CD8-positive, alpha-beta memory T cell (primary cell): ENCODE data around the gene ZNF658. TPM values are rescaled to one million over a fixed set of nuclear protein-coding genes. Genes with fewer than 3 reads are reported as not detected.
"Not testable (repeated sequence)": the region's sequence is repeated elsewhere in the genome, so short reads cannot be mapped to it uniquely, and the experiment has no call there.

ENCODE experiments used
- CTCF ChIA-PET: fragments of 350-600 bp; sonication (Branson Sonifier 250); formaldehyde crosslinking; loops from one replicate; lab custom pipeline; 2021; ENCODE audit warnings: antibody characterized with exemption; lab: Charles Lee
- POLR2A ChIA-PET: fragments of 350-600 bp; sonication (Branson Sonifier 250); formaldehyde crosslinking; loops from one replicate; lab custom pipeline; 2021; ENCODE audit warnings: antibody characterized with exemption; lab: Charles Lee
- DNase-seq, 5 donors: peaks; one replicate each; pipeline versions ENCODE4 v3.0.0 to v3.0.0-alpha.2; 2020 to 2022; ENCODE audit warnings: mixed read lengths in 1 of 5
- H3K27ac ChIP-seq: one replicate; pipeline ENCODE4 v1.7.0; 2013; ENCODE audit warnings: low read depth, mild to moderate bottlenecking, low read length, moderate library complexity
- H3K27me3 ChIP-seq: 2 replicates; pipeline ENCODE4 v1.7.0; 2013; ENCODE audit warnings: low read length, mild to moderate bottlenecking; ENCODE audit not compliant: insufficient read depth, poor library complexity, severe bottlenecking
- H3K36me3 ChIP-seq: 2 replicates; pipeline ENCODE4 v1.7.0; 2013; ENCODE audit warnings: mild to moderate bottlenecking, low read length, moderate library complexity; ENCODE audit not compliant: insufficient read depth
- H3K4me1 ChIP-seq: 2 replicates; pipeline ENCODE4 v1.7.0; 2013; ENCODE audit warnings: mild to moderate bottlenecking, low read length, moderate library complexity; ENCODE audit not compliant: insufficient read depth
- H3K4me3 ChIP-seq: 2 replicates; pipeline ENCODE4 v1.7.0; 2013; ENCODE audit warnings: mild to moderate bottlenecking, low read length
- H3K9me3 ChIP-seq: 2 replicates; pipeline ENCODE4 v1.7.0; 2013; ENCODE audit warnings: mild to moderate bottlenecking, low read length
- H3K27ac Mint-ChIP-seq, 8 donors: one replicate each; pipeline ENCODE4 v1.8.0; 2020 to 2021; ENCODE audit warnings: mixed read lengths in 8 of 8, mild to moderate bottlenecking in 6 of 8, inconsistent platforms in 3 of 8, moderate library complexity in 3 of 8
- H3K27me3 Mint-ChIP-seq, 2 donors: one replicate each; pipeline ENCODE4 v1.8.0; 2020 to 2021; ENCODE audit warnings: mixed read lengths in 2 of 2, mild to moderate bottlenecking in 1 of 2, moderate library complexity in 1 of 2
- H3K36me3 Mint-ChIP-seq, 3 donors: one replicate each; pipeline ENCODE4 v1.8.0; 2020 to 2021; ENCODE audit warnings: mixed read lengths in 3 of 3, inconsistent platforms in 1 of 3, mild to moderate bottlenecking in 1 of 3
- H3K4me1 Mint-ChIP-seq, 3 donors: one replicate each; pipeline ENCODE4 v1.8.0; 2020 to 2021; ENCODE audit warnings: mixed read lengths in 3 of 3, inconsistent platforms in 1 of 3, mild to moderate bottlenecking in 1 of 3
- H3K4me3 Mint-ChIP-seq, 7 donors: one replicate each; pipeline ENCODE4 v1.8.0; 2020 to 2021; ENCODE audit warnings: mixed read lengths in 7 of 7, mild to moderate bottlenecking in 6 of 7, moderate library complexity in 4 of 7, inconsistent platforms in 2 of 7
- H3K9me3 Mint-ChIP-seq, 5 donors: one replicate each; pipeline ENCODE4 v1.8.0; 2020 to 2022; ENCODE audit warnings: mixed read lengths in 5 of 5, mild to moderate bottlenecking in 3 of 5, moderate library complexity in 2 of 5, inconsistent platforms in 1 of 5
- polyA plus RNA-seq: library from polyadenylated mRNA; unstranded; fragments of 300-500 nt; fragmentation: Illumina TruSeq; gene quantifications from one replicate; pipeline ENCODE4 v1.2.3, GENCODE V29; 2021
- total RNA-seq, 2 experiments: library from RNA; stranded (reverse); gene quantifications; one replicate each; pipeline ENCODE4 v1.2.3, GENCODE V29; 2021

Gene ZNF658
- 1 to 10 TPM; 3.1 to 3.8 TPM for total RNA-seq
- polyA plus RNA-seq: 1.1 TPM

DNA sequence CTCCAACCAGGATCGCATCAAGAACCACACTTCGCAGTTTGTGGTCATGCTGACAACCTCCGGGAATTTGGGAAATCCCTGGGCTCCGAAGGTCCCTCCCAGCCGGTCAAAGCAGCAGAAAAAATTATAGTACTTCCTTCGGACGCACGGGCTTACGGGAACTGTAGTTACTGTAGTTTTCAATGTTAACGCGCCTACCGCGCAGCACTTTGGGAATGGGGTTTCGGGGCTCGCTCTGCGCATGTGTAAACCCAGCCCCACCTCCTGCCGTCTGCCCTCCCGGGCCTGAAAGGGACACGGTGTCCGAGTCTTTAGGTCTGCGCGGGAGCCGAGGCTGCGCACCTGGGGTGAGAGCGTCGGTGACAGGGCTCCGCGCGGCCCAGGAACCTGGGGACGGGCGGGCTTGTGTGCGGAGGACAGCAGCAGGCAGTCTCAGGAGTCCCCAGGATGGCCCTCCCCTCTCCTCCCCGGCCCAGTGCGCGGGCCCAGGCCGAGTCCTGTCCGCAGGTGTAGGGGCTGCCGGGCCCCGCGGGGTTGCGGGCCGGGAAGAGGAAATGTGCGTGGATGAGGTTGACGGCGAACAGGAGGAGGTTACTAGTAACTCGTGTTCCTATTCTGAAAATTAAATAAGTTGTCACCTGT, at the start of gene ZNF658:
ZNF658 (plus strand) TSS at position 236 of the 642 bp plus-strand sequence. CDS start 2,837 bp downstream, outside the sequence.
- peaks cover 11 to 20% (median 17%) of the 10 kb centered on the region in 3 donors for H3K4me1 Mint-ChIP-seq

DNA sequence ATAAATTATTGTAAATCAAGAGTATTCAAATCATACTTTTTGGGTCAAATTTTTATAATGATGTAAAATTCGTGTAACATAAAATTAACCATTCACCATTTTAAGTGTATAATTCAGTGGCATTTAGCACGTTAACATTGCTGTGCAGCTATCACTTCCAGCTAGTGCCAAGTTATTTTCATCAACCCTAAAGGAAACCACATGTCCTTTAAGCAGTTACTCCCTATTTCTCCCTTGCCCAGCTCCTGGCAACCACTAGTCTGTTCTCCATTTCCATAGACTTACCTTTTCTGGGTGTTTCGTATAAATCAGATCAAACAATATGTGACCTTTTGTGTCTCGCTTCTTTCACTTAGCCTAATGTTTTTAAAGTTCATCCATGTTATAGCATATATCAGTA, 38.8 kb upstream of the ZNF658 start:
- H3K4me1 ChIP-seq, H3K27ac ChIP-seq, DNase-seq, H3K36me3 ChIP-seq, H3K27me3 ChIP-seq, H3K9me3 Mint-ChIP-seq, H3K4me3 ChIP-seq, POLR2A ChIA-PET, CTCF ChIA-PET, H3K36me3 Mint-ChIP-seq, H3K4me3 Mint-ChIP-seq, H3K27me3 Mint-ChIP-seq, H3K9me3 ChIP-seq, H3K27ac Mint-ChIP-seq, H3K4me1 Mint-ChIP-seq: not testable (repeated sequence)

More for the DNA sequence above, at the start of gene ZNF658:
- Mint-ChIP-seq H3K4me3 (peak within 1 kb of the TSS; percentile 94 to 98 (median 97)), H3K27ac (peak within 1 kb of the TSS in 7 of 8 donors; percentile 31 to 95 (median 91))
- H3K27ac ChIP-seq, H3K27me3 ChIP-seq, H3K36me3 Mint-ChIP-seq, H3K36me3 ChIP-seq, H3K9me3 ChIP-seq, H3K27me3 Mint-ChIP-seq, H3K4me1 ChIP-seq, POLR2A ChIA-PET, H3K9me3 Mint-ChIP-seq, CTCF ChIA-PET: not testable (repeated sequence)
- H3K4me3 ChIP-seq: peak within 1 kb of the TSS; percentile 28
- peak; percentile 17 to 74 (median 57) for DNase-seq

DNA sequence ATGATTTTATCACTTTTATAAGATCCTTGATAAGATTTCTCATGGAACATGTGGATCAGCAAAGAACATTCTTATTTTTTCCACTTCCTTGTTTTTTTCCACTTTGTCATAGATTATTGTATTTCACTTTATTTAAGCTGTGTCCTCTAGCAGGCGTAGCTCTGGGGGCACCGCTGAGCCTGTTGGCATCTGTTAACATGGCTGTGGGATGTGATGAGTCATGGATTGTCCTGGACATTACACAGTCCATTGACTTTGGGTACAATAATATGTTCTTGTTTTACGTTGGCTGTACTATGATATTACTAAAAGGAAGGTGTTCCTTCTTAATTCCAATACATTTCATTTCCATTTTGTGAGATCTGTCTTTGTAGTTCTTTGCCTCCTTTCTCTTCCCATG, 31.9 kb upstream of the ZNF658 start:
- H3K36me3 Mint-ChIP-seq, H3K9me3 Mint-ChIP-seq, CTCF ChIA-PET, POLR2A ChIA-PET, H3K9me3 ChIP-seq, DNase-seq, H3K36me3 ChIP-seq, H3K4me3 ChIP-seq, H3K27me3 Mint-ChIP-seq, H3K4me3 Mint-ChIP-seq, H3K27ac ChIP-seq, H3K27ac Mint-ChIP-seq, H3K4me1 ChIP-seq, H3K4me1 Mint-ChIP-seq, H3K27me3 ChIP-seq: not testable (repeated sequence)

DNA sequence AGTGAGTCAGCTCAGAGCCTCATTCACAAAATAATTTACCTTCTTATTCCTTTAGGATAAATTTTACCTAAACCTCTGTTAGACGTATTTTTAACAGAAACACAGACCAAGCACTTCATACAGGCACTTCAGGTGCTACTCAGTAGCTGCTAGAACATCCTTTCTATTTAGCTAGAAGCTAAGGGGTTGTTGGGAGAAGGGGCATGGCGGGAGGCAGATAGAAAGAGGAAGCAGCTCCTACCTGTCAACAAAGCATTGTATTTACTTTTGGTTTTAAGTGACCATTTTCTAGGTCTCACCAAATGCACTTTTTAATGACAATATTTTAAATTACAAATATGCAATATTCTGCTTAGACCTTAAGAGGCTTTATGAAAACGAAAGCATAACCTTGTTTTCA, 19.9 kb upstream of the ZNF658 start:
- H3K4me3 ChIP-seq, H3K4me1 ChIP-seq, H3K9me3 ChIP-seq, H3K9me3 Mint-ChIP-seq, H3K4me1 Mint-ChIP-seq, H3K27ac Mint-ChIP-seq, H3K27me3 ChIP-seq, H3K27me3 Mint-ChIP-seq, POLR2A ChIA-PET, H3K27ac ChIP-seq, H3K36me3 ChIP-seq, DNase-seq, H3K4me3 Mint-ChIP-seq, CTCF ChIA-PET, H3K36me3 Mint-ChIP-seq: not testable (repeated sequence)

DNA sequence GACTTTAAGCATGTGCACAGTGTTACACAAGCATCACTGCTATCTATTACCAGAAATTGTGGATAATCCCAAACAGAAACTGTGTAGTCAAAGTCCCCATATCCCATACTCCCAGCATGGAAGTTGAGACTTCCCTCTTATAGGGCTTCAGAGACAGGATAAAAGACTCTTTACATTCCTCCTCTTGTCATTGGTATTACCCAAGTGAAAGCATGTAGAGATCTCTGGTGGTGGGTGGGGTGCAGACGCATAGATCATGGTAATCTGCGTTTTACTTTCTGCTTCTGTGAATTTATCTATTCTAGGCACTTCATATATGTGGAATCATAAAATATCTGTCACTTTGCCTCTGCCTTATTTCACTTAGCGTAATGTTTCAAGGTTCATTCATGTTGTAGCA, 18.7 kb upstream of the ZNF658 start:
- H3K27me3 ChIP-seq, H3K4me3 Mint-ChIP-seq: not testable (repeated sequence)

DNA sequence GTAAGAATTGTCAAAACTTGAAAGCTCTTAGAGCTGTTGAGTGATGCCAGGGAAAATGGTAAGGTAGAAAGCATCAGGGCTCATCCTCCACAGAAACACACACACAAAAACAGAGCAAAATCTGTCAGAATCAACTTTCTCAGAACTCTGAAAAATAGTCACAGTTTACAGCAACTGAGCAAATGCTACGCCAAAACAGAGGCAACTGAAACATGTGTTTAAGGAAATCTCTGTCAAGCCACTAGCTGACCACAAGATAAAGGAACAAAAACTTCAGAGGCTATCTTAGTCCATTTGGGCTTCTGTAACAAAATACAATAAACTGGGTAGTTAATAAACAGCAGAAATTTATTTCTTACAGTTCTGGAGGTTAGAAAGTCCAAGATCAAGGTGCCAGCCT, 10.2 kb upstream of the ZNF658 start:
- H3K27me3 Mint-ChIP-seq, CTCF ChIA-PET, H3K27me3 ChIP-seq, POLR2A ChIA-PET, H3K36me3 ChIP-seq, H3K36me3 Mint-ChIP-seq, H3K27ac Mint-ChIP-seq, H3K4me1 ChIP-seq, DNase-seq, H3K4me3 ChIP-seq, H3K4me3 Mint-ChIP-seq, H3K27ac ChIP-seq, H3K9me3 ChIP-seq, H3K4me1 Mint-ChIP-seq, H3K9me3 Mint-ChIP-seq: not testable (repeated sequence)

More for the DNA sequence above, 18.7 kb upstream of the ZNF658 start:
- H3K4me1 Mint-ChIP-seq, H3K4me1 ChIP-seq, H3K27me3 Mint-ChIP-seq, H3K36me3 Mint-ChIP-seq, H3K9me3 ChIP-seq, H3K9me3 Mint-ChIP-seq, H3K36me3 ChIP-seq, CTCF ChIA-PET, POLR2A ChIA-PET, DNase-seq, H3K27ac Mint-ChIP-seq, H3K4me3 ChIP-seq, H3K27ac ChIP-seq: not testable (repeated sequence)

DNA sequence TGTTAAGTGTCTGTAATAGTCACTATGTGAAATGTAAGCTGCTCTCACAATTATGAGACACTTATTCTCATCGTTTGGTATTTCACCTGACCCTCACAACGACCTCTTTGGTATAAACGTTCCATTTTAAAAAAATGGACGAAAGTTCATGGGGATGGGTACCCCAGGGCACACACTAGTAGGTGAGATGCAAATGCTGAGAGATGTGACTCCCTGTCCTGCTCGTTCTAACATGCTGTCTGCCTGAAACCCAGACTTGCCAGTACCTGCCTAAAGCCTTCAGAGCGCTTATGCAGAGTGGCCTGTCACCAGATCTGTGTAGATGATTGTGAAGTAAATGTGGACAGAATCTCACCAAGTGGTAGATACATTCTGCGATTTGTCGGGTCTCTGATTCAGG, 616 bp downstream of the ZNF658 start:
- POLR2A ChIA-PET, H3K27ac ChIP-seq, H3K36me3 ChIP-seq, H3K4me1 ChIP-seq, H3K4me3 ChIP-seq, DNase-seq, H3K27me3 Mint-ChIP-seq, H3K36me3 Mint-ChIP-seq, CTCF ChIA-PET, H3K27me3 ChIP-seq, H3K9me3 Mint-ChIP-seq, H3K9me3 ChIP-seq: not testable (repeated sequence)
- H3K27ac Mint-ChIP-seq: peak overlapping the region in 3 of 8 donors; percentile 52 to 95 (median 61)
- peaks cover 11 to 20% (median 17%) of the 10 kb centered on the region in 3 donors for H3K4me1 Mint-ChIP-seq
- peak overlapping the region; percentile 94 to 98 (median 97) for H3K4me3 Mint-ChIP-seq

DNA sequence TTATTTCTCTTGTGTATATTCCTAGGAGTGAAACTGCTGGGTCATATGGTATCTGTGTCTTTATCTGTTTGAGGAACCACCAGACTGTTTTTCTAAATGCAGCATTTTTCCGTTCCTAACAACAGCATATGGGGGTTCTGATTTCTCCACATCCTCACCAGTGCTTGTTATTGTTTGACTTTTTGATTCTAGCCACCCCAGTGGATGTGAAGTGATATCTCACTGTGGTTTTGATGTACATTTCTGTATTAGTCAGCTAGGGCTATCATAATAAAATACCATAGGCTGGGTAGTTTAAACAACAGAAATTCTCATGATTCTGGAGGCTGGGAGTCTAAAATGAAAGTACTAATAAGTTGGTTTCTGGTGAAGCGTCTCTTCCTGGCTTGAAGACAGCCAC, 9.0 kb downstream of the ZNF658 start:
- H3K9me3 Mint-ChIP-seq, H3K9me3 ChIP-seq, POLR2A ChIA-PET, H3K27ac ChIP-seq, H3K27me3 ChIP-seq, H3K27ac Mint-ChIP-seq, DNase-seq, H3K4me1 Mint-ChIP-seq, H3K4me3 Mint-ChIP-seq, H3K27me3 Mint-ChIP-seq, CTCF ChIA-PET, H3K4me1 ChIP-seq, H3K4me3 ChIP-seq, H3K36me3 ChIP-seq: not testable (repeated sequence)
- peaks cover 0 to 11% (median 2%) of the 10 kb centered on the region in 3 donors for H3K36me3 Mint-ChIP-seq

DNA sequence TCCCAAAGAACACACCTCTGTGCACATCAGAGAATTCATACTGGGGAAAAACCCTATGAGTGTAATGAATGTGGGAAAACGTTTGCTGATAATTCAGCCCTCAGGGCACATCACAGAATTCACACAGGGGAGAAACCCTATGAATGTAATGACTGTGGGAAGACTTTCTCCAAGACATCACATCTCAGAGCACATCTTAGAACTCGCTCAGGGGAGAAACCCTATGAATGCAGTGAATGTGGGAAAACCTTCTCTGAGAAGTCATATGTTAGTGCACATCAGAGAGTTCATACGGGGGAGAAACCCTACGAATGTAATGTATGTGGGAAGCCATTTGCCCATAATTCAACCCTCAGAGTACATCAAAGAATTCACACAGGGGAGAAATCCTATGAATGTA, 19.5 kb downstream of the ZNF658 start:
- not testable (repeated sequence) for H3K4me3 Mint-ChIP-seq

More for the DNA sequence above, 19.5 kb downstream of the ZNF658 start:
- POLR2A ChIA-PET, H3K4me3 ChIP-seq, H3K27ac ChIP-seq, H3K4me1 Mint-ChIP-seq, H3K36me3 ChIP-seq, CTCF ChIA-PET, H3K9me3 Mint-ChIP-seq, H3K36me3 Mint-ChIP-seq, H3K27ac Mint-ChIP-seq, H3K27me3 ChIP-seq, H3K27me3 Mint-ChIP-seq, DNase-seq, H3K9me3 ChIP-seq, H3K4me1 ChIP-seq: not testable (repeated sequence)
